Measurements from ENCODE around the gene FAR2. TPM values are rescaled to one million over a fixed set of nuclear protein-coding genes. Genes with fewer than 3 reads are reported as not detected.

Gene FAR2
- total RNA-seq, 2 donors from 2014 or later, result 42.5 to 96.7 TPM

DNA sequence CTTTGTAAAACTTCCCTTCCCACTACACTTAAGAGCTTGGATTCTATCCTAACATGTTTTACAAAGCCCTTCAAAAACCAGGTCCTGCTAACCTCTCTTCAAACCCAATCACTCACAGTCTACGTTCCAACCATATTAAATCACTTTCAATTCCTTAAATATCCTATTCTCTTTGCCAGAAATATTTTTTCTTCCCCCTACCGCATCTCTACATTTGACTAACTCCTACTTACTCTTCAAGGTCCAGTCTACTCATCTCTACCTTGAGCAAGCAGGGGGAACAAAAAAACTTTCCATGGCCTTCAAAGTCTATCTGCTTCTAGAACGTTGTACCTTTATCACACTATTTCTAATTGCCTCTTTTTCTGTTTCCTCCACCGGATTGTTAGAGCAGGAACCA lies 225.8 kb downstream of the FAR2 start:
- Mint-ChIP-seq H3K9me3 (peaks cover 10% of the 10 kb centered on the region), H3K4me1 (peaks cover 17% of the 10 kb centered on the region), H3K27ac (no peak overlapping the region), H3K36me3 (ENCODE audit: low read depth) (peaks cover 36% of the 10 kb centered on the region), H3K27me3 (ENCODE audit: insufficient read depth) (no peaks in the 10 kb centered on the region), H3K4me3 (no peak overlapping the region)
- H3K9ac ChIP-seq (ENCODE audit: extremely low read depth, low read length, poor library complexity, severe bottlenecking), result no peak overlapping the region
- WGBS, 2 experiments (ENCODE audit: insufficient coverage in 1 of 2, insufficient read length in 1 of 2), result 94 to 97% methylated on average over 4 of the region's 4 CpGs
- no peaks in the 10 kb centered on the region for H3K27me3 ChIP-seq (ENCODE audit: control insufficient read depth, insufficient read depth, low read length, poor library complexity, severe bottlenecking)
- H3K36me3 ChIP-seq (ENCODE audit: control insufficient read depth, insufficient read depth, low read length), result peaks cover 34% of the 10 kb centered on the region
- H3K4me3 ChIP-seq (ENCODE audit: low read length), result no peak overlapping the region
- TF ChIP-seq, protein P1, sequence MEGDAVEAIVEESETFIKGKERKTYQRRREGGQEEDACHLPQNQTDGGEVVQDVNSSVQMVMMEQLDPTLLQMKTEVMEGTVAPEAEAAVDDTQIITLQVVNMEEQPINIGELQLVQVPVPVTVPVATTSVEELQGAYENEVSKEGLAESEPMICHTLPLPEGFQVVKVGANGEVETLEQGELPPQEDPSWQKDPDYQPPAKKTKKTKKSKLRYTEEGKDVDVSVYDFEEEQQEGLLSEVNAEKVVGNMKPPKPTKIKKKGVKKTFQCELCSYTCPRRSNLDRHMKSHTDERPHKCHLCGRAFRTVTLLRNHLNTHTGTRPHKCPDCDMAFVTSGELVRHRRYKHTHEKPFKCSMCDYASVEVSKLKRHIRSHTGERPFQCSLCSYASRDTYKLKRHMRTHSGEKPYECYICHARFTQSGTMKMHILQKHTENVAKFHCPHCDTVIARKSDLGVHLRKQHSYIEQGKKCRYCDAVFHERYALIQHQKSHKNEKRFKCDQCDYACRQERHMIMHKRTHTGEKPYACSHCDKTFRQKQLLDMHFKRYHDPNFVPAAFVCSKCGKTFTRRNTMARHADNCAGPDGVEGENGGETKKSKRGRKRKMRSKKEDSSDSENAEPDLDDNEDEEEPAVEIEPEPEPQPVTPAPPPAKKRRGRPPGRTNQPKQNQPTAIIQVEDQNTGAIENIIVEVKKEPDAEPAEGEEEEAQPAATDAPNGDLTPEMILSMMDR (conservative IDR thresholded peaks at IDR 0.05), result no peak
- peaks cover 6% of the 10 kb centered on the region for H3K4me1 ChIP-seq (ENCODE audit: control insufficient read depth, insufficient read depth, low read length)
- no peak for DNase-seq
- H3K9me3 ChIP-seq (ENCODE audit: control insufficient read depth, low read length), result peaks cover 14% of the 10 kb centered on the region
- no peak overlapping the region for H3K27ac ChIP-seq (ENCODE audit: low read depth, low read length)

DNA sequence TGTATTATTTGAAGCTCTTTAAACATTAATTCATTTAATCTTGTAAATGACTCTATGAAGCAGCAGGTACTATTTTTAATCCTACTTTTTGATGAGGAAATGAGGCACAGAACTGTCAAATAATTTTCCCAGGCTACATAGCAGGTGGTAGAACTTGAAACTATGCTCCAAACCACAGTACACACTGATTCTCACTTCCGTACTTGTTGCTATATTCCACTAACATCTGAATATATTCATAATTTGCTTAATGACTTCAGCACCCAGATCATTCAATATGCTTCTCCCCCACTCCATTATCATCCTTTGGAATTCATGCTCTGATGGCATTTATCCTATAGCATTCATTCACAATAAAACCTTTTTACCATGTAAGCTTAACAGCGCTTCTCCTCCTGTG lies 227.0 kb downstream of the FAR2 start:
- Histone ChIP-seq H3K4me3 (ENCODE audit: low read length) (no peak overlapping the region), H3K4me1 (ENCODE audit: control insufficient read depth, insufficient read depth, low read length) (peaks cover 6% of the 10 kb centered on the region), H3K27me3 (ENCODE audit: control insufficient read depth, insufficient read depth, low read length, poor library complexity, severe bottlenecking) (no peaks in the 10 kb centered on the region), H3K27ac (ENCODE audit: low read depth, low read length) (no peak overlapping the region), H3K36me3 (ENCODE audit: control insufficient read depth, insufficient read depth, low read length) (peaks cover 21% of the 10 kb centered on the region), H3K9ac (ENCODE audit: extremely low read depth, low read length, poor library complexity, severe bottlenecking) (no peak overlapping the region), H3K9me3 (ENCODE audit: control insufficient read depth, low read length) (peaks cover 14% of the 10 kb centered on the region)
- TF ChIP-seq, protein P1 (conservative IDR thresholded peaks at IDR 0.05), result no peak
- Mint-ChIP-seq H3K36me3 (ENCODE audit: low read depth) (peaks cover 31% of the 10 kb centered on the region), H3K4me1 (peaks cover 23% of the 10 kb centered on the region), H3K9me3 (peaks cover 10% of the 10 kb centered on the region), H3K27ac (no peak overlapping the region), H3K27me3 (ENCODE audit: insufficient read depth) (no peaks in the 10 kb centered on the region), H3K4me3 (no peak overlapping the region)
- DNase-seq, result no peak
- WGBS, 2 experiments (ENCODE audit: insufficient coverage in 1 of 2, insufficient read length in 1 of 2), result 93 to 96% methylated on average over 2 of the region's 2 CpGs

DNA sequence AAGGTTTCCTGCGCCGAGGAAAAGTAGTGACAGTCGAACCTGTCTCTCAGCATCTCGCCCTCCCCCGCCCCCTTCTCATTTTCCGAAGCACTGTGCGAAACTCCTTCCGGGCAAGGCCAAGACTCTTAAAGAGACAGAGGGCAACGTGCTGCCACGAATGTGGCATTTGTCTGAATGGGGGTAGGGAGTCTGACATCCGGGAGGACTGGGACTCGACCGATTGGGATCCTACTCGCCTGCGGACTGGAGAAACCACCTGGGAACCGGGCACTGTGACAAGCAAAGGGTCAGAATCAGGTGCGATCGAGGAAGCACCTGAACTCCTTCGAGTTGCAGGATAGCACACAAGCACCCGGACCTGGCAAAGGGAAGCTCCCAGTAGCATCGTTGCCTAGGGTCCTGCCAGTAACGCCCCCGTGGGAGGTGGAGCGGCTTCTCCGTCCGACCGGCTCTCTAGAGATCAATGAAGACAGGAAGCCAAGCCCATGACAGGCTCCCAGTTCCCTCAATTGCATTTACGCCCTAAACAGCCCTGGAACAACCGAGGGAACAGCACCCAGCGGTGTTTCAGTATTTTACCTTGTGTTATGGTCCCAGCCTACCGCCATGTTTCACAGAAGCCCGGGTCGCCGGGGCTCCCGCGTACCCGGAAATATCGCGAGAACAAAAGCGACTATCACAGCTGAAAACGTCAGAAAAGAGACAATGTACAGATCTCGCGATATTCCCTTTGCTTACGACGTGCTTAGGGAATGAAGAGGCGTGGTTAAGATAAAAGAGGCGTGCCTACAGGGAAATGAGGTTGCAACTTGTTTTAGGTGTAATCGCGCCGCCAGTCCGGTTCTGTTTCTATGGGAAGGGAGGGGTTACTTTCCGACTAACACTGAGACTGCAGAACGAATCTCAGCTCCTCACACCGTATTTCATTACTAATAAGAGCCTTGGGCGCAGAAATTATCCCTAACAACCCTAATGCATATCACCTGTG lies 231.8 kb downstream of the FAR2 start, which contains the start of gene ERGIC2:
Gene ERGIC2, minus strand, starts transcription at position 637 of the 988 bp plus-strand sequence. CDS start 9,539 bp downstream, outside the sequence.
- H3K27ac Mint-ChIP-seq, result peak within 1 kb of the TSS; percentile 98
- Histone ChIP-seq H3K4me3 (ENCODE audit: low read length) (peak within 1 kb of the TSS; percentile 99), H3K27me3 (ENCODE audit: control insufficient read depth, insufficient read depth, low read length, poor library complexity, severe bottlenecking) (no peaks in the 10 kb centered on the region), H3K4me1 (ENCODE audit: control insufficient read depth, insufficient read depth, low read length) (peaks cover 2% of the 10 kb centered on the region), H3K9ac (ENCODE audit: extremely low read depth, low read length, poor library complexity, severe bottlenecking) (peak within 1 kb of the TSS; percentile 96), H3K9me3 (ENCODE audit: control insufficient read depth, low read length) (peaks cover 14% of the 10 kb centered on the region), H3K36me3 (ENCODE audit: control insufficient read depth, insufficient read depth, low read length) (peaks cover 17% of the 10 kb centered on the region), H3K27ac (ENCODE audit: low read depth, low read length) (peak within 1 kb of the TSS; percentile 89)
- H3K9me3 Mint-ChIP-seq, result peaks cover 28% of the 10 kb centered on the region
- DNase-seq, result peak; percentile 98
- peak within 1 kb of the TSS; percentile 95 for H3K4me3 Mint-ChIP-seq
- 0 to 1% methylated on average over 36 to 55 of the region's 55 CpGs for WGBS, 2 experiments (ENCODE audit: insufficient coverage in 1 of 2, insufficient read length in 1 of 2)
- peaks cover 24% of the 10 kb centered on the region for H3K36me3 Mint-ChIP-seq (ENCODE audit: low read depth)
- H3K27me3 Mint-ChIP-seq (ENCODE audit: insufficient read depth), result no peaks in the 10 kb centered on the region
- TF ChIP-seq, protein P1 (conservative IDR thresholded peaks at IDR 0.05), result no peak
- H3K4me1 Mint-ChIP-seq, result peaks cover 31% of the 10 kb centered on the region
